HG02970 (cell line): ENCODE measurements around the gene WDSUB1.

Experiments used
- ATAC-seq: cut with Tn5 transposase; IDR thresholded peaks from one replicate; pipeline ENCODE4 v1.9.1; 2021; ENCODE audit warnings: mild to moderate bottlenecking, moderate library complexity, moderate number of reproducible peaks; ENCODE audit not compliant: unreplicated experiment, low FRiP score

The WDSUB1 gene

DNA sequence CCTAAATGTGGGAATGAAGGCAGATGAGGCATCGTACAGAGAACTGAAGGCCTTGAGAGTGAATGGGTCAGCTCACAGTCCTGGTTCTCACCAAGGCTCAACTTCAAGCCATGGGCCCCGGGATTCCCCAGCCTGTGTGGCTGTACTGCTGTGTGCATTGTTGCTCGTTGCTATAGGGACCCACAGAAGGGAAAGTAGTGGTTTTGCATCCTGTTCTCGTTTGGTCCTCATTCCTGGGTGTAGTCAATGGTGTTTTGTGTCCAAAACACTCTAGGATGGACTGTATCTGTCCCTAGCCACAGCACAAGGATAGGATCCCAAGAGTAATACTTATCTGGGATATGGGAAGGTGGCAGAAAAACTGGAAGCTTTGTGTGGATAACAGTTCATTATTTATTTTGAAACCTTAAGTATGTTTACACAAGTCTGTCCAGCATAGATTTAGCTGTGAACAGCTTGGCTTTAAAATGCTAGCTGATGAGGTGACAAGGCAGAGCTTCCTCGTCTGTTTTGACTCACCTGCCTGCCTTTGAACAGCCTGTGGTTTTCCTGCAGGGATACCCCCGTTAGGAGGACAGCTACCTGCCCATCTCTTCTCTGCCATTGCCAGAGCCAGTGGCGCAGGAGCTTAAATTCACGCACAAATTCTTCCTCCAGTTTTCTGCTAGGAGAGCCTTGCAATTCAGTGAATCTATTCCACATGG, 85.0 kb downstream of the WDSUB1 start:
- peak; percentile 96 for ATAC-seq

DNA sequence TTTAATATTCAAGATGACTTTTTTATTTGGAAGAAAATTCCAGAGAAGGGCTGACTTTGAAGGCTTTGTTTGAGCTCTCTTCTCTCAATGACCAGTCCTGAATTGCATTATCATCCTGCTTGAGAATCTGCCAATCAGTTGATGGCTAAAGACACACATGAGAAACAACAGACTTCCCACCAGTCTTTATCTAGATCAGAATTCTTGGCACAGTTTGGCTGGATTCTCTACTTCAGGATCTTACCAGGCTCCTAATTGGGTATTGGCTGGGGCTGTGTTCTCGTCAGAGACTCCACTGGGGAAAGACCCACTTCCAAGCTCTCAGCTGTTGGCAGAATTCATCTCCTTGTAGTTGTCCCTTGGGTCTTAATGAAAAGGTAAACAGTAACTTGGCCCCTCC, 86.0 kb downstream of the WDSUB1 start:
- ATAC-seq = no peak

DNA sequence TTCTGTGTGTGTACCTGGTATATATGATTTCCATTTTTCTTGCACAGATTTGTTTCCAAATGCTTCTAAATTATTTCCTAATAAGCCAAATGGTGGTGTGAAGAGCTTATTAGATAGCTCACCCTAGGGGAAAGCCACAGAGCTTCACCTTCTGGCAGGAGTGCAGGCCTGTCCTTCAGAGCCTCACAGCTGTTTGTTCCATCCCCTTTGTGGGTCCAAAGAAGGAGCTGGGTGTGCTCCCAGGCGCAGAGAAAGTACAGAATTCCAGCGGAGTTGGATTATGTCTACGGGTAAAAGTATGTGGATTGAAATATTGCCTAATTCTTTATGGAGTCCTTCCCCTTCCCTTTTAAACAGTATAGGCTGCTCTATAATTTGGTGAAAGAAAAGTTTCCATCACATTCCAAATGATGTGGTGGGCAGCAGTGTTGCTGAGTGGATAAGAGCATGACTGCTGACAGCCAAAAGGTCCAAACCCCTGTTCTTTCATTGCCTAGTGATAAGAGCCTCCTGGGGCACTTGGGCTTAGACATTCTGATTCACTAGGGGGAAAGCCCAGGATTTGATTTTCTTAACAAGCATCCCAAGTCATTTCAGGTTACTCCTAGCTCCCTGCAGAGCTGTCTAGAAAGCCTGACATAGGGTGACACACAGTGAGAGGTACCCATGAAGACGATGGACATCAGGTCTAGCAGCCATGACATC, 86.6 kb downstream of the WDSUB1 start:
- no peak for ATAC-seq

DNA sequence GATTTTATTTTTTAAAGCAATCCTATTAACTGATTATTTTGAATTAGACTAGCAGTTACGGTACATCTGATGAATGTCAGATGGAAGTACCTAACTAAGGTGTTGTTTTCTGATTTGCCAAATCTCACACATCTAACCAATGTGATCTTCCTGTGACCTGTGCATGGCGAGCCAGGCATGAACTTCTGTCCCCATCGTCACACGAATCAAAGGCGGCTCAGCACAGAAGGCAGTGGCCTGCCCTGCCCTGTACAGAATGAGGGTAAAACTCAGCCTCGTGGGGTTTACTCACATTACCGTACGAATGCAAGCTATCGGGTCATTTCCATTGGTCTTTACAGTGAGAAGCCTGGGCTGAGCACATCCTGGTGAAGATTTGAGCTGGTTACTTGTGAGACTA, 87.3 kb downstream of the WDSUB1 start:
- no peak for ATAC-seq

DNA sequence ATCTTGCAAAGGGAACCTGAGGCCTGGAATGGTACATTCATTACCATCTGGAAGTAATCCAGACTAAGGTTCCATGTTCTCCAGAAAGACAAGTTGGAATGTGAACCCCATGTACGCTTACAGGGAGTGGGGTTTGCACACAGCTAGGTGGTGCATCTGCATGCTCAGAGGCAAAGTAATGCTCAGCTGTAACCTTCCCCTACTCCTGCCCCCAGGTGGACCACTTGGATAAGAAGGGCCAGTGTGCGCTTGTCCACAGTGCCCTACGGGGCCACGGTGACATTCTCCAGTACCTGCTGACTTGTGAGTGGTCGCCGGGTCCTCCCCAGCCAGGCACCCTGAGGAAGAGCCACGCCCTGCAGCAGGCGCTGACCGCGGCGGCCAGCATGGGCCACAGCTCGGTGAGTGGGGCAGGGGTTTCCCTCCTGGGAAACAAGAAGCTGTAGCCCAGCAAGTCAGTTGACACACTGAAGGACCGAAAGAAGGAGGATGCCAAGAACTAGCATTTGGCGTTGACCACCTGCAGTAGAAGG, 90.0 kb downstream of the WDSUB1 start:
- ATAC-seq = no peak

DNA sequence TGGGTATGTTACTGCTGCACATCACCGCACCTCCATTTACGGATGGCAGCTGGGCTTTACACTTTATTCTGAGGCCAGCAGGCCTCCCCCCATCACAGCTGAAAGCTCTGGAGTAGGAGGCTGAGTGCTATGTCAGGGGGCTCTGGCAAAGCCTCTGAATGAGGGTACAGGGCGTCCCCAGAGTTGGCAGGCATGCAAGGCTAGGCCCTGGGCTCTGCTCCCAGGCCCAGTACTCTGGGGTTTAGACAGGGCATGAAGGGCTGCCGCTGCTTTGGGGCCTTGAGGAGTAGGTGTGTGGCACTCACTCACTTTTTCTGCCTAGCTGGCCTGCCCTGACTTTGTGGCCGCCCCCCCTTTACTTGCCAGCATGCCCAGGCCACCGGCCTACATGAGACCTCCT, 90.8 kb downstream of the WDSUB1 start:
- no peak for ATAC-seq

DNA sequence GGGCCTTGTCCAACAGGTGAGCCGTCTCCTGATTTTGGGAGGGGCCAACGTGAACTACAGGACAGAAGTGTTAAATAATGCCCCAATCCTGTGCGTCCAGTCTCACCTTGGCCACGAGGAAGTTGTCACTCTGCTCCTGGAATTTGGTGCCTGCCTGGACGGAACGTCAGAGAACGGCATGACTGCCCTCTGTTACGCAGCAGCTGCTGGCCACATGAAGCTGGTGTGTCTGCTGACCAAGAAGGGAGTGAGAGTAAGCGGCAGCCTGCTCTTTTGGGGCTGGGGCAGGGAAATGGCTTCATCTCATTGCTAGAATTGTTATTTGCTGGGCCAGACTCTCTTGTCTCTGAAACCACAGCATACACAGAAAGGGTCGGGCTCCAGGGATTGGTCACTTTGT, 92.3 kb downstream of the WDSUB1 start:
- ATAC-seq = no peak

DNA sequence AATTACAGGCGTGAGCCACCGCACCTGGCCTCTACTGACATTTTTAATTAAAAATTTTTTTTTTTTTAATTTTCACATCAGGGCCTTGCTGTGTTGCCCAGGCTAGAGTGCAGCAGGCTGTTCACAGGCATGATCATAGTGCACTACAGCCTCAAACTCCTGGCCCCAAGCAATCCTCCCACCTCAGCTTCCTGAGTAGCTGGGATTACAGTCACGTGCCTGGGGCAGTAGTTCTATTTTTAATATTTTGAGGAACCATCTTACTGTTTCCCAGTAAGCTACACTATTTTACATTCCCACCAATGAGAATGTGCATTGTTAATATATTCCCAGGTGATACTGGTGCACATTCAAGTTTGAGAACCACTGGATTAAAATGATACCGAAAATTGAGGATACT, 92.7 kb downstream of the WDSUB1 start:
- ATAC-seq = no peak

DNA sequence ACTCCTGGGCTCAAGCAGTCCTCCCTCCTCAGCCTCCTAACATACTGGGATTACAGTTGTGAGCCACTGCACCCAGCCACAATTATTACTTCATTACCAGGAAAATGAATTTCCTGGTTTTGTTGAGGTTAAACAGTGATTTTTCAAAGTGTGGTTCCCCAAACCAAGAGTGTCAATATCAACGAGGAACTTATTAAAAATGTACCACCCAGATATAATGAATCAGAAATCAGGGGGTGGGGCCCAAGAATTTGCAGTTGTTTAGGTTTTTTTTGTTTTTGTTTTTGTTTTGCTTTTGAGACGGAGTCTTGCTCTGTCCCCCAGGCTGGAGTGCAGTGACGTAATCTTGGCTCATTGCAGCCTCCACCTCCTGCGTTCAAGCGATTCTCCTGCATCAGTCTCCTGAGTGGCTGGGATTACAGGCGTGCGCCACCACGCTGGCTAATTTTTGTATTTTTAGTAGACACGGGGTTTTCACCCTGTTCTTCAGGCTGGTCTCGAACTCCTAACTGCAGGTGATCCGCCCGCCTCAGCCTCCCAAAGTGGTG, 94.1 kb downstream of the WDSUB1 start:
- no peak for ATAC-seq

DNA sequence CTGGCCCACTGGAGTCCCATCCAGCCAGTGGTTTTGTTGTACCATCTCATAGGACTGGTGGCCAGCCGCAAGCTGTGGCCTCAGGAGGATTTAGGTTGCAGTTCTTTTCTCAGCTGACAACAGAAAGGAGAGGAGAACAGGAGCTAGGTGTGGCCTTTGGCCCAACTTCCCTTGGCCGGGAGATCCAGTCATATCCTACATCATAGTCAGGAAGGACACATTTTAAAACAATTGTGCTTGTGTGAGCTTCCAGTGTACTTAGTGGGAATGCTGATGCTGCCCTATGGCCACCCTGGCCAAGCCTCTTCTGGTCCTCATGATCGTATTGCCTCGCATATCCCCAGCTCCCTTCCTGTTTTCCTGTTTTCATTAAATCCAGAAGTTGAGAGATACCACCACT, 98.1 kb downstream of the WDSUB1 start:
- no peak for ATAC-seq

DNA sequence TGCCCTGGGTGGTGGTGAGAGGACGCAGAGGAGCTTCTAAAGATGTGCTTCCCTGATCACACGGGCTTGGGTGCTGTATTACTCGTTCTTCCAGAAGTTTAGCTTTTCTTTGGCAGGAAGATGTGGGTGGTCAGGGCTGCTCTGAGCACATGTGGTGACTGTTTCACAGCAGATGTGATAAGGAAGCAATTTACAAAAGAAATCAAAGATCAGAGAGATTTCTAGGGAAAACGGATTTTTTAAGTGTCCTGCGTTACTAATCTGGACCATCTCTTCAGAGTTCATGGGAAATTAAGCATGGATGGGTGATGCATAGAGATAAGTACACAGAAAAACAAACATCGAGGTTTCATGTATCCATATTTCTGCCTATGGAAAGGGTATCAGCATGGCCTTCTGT, 99.4 kb downstream of the WDSUB1 start:
- ATAC-seq = no peak

DNA sequence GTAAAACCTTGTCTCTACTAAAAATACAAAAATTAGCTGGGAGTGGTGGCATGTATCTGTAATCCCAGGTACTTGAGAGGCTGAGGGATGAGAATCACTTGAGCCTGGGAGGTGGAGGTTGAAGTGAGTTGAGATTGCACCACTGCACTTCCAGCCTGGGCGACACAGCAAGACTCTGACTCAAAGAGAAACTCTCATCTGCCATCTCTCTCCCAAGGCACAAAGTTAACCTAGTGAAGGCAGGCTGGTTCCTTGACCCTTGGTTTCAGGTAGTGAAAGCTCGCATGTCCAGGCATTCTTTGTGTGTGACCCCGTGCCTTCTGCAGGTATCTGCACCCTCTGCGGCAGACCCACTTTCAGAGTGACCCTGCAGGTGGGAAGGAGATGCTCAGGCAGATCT, 100.0 kb downstream of the WDSUB1 start:
- ATAC-seq = no peak
